ENCODE results near the gene MDM2. TPM values are rescaled to one million over a fixed set of nuclear protein-coding genes. Genes with fewer than 3 reads are reported as not detected.

Gene MDM2
- total and polyA plus RNA-seq, 9 of the 15 experiments (the other 6 are each of a cell fraction or from before 2014, with no cell fraction given), result 13.6 to 100 (median 49.0) TPM

DNA sequence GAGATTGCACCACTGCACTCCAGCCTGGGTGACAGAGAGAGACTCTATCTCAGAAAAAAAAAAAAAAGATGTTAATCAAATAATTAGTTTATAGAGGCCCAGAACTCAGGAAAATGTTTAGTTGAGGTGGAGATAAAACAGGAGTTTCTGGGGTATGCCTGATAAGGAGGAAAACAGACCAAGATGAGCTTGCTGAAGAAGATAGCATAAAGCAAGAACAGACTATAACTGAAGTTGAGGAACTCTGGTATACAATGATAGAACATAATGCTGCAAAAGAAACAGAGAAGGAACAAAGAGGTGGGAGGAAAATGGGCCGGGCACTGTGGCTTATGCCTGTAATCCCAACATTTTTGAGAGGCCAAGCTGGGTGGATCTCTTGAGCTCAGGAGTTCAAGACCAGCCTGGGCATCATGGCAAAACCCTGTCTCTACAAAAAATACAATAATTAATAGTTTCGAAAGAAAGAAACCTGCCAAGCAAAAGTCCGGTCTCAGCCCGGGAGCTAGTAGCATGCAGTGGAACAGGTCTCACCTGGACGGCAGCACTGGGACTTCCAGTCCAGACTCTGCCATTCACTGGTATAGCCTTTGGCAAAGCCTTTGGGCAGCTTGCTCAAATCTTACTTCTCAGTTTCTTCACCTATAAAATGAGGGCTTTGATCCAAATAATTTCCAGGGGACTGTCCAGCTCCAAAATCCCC is 36.6 kb upstream of the MDM2 start (continued):
- TF ChIP-seq, protein P1, sequence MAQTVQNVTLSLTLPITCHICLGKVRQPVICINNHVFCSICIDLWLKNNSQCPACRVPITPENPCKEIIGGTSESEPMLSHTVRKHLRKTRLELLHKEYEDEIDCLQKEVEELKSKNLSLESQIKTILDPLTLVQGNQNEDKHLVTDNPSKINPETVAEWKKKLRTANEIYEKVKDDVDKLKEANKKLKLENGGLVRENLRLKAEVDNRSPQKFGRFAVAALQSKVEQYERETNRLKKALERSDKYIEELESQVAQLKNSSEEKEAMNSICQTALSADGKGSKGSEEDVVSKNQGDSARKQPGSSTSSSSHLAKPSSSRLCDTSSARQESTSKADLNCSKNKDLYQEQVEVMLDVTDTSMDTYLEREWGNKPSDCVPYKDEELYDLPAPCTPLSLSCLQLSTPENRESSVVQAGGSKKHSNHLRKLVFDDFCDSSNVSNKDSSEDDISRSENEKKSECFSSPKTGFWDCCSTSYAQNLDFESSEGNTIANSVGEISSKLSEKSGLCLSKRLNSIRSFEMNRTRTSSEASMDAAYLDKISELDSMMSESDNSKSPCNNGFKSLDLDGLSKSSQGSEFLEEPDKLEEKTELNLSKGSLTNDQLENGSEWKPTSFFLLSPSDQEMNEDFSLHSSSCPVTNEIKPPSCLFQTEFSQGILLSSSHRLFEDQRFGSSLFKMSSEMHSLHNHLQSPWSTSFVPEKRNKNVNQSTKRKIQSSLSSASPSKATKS (CRISPR knock-in tag; IDR thresholded peaks at IDR 0.05), result no peak
- TF ChIP-seq SMARCA4 (IDR thresholded peaks at IDR 0.05) (peak; percentile 71), TRIM24 (IDR thresholded peaks at IDR 0.05) (peak; percentile 45 to 69; a peak in 2 of 4 replicates), ZNF175 (CRISPR knock-in tag; IDR thresholded peaks at IDR 0.05; ENCODE audit: low read depth) (no peak), MTA2 (IDR thresholded peaks at IDR 0.05; ENCODE audit: low read depth) (peak; percentile 77), HNRNPLL (IDR thresholded peaks at IDR 0.05; ENCODE audit: low read depth, low read length, poor library complexity, severe bottlenecking) (no peak), RCOR1 (IDR thresholded peaks at IDR 0.05; ENCODE audit: borderline replicate concordance in 1 of 2, low read depth in 2 of 2, low read length in 2 of 2) (peak in 1 of 2 experiments; percentile 65; a peak in 1 of 4 replicates), CBX5 (IDR thresholded peaks at IDR 0.05; ENCODE audit: borderline replicate concordance, low read depth) (no peak), CHD4 (IDR thresholded peaks at IDR 0.05; ENCODE audit: insufficient read depth, insufficient replicate concordance, low read depth, low read length, poor library complexity, severe bottlenecking) (no peak), KLF16 (IDR thresholded peaks at IDR 0.05) (peak; percentile 78), KLF1 (tag; IDR thresholded peaks at IDR 0.05) (no peak), CTBP1 (IDR thresholded peaks at IDR 0.05; ENCODE audit: borderline replicate concordance) (peak; percentile 50), POLR2AphosphoS2 (IDR thresholded peaks at IDR 0.05; ENCODE audit: low read length) (no peak), TAL1 (IDR thresholded peaks at IDR 0.05) (peak; percentile 88), ZNF316 (IDR thresholded peaks at IDR 0.05) (no peak), ZNF263 (CRISPR knock-in tag; IDR thresholded peaks at IDR 0.05; ENCODE audit: borderline replicate concordance) (no peak), PRPF4 (IDR thresholded peaks at IDR 0.05; ENCODE audit: insufficient read depth, low read depth, low read length, poor library complexity, severe bottlenecking) (no peak), CBFA2T2 (conservative IDR thresholded peaks at IDR 0.05) (peak; percentile 87), HDAC2 (IDR thresholded peaks at IDR 0.05) (peak; percentile 49; the same call in 1 of the 2 replicates), NCOA6 (IDR thresholded peaks at IDR 0.05) (no peak)
- TF ChIP-seq, protein P2, sequence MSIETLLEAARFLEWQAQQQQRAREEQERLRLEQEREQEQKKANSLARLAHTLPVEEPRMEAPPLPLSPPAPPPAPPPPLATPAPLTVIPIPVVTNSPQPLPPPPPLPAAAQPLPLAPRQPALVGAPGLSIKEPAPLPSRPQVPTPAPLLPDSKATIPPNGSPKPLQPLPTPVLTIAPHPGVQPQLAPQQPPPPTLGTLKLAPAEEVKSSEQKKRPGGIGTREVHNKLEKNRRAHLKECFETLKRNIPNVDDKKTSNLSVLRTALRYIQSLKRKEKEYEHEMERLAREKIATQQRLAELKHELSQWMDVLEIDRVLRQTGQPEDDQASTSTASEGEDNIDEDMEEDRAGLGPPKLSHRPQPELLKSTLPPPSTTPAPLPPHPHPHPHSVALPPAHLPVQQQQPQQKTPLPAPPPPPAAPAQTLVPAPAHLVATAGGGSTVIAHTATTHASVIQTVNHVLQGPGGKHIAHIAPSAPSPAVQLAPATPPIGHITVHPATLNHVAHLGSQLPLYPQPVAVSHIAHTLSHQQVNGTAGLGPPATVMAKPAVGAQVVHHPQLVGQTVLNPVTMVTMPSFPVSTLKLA (conservative IDR thresholded peaks at IDR 0.05), result no peak
- TF ChIP-seq, protein P3, sequence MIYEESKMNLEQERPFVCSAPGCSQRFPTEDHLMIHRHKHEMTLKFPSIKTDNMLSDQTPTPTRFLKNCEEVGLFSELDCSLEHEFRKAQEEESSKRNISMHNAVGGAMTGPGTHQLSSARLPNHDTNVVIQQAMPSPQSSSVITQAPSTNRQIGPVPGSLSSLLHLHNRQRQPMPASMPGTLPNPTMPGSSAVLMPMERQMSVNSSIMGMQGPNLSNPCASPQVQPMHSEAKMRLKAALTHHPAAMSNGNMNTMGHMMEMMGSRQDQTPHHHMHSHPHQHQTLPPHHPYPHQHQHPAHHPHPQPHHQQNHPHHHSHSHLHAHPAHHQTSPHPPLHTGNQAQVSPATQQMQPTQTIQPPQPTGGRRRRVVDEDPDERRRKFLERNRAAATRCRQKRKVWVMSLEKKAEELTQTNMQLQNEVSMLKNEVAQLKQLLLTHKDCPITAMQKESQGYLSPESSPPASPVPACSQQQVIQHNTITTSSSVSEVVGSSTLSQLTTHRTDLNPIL (CRISPR knock-in tag; IDR thresholded peaks at IDR 0.05), result no peak
- TF ChIP-seq, protein P4, sequence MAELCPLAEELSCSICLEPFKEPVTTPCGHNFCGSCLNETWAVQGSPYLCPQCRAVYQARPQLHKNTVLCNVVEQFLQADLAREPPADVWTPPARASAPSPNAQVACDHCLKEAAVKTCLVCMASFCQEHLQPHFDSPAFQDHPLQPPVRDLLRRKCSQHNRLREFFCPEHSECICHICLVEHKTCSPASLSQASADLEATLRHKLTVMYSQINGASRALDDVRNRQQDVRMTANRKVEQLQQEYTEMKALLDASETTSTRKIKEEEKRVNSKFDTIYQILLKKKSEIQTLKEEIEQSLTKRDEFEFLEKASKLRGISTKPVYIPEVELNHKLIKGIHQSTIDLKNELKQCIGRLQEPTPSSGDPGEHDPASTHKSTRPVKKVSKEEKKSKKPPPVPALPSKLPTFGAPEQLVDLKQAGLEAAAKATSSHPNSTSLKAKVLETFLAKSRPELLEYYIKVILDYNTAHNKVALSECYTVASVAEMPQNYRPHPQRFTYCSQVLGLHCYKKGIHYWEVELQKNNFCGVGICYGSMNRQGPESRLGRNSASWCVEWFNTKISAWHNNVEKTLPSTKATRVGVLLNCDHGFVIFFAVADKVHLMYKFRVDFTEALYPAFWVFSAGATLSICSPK (IDR thresholded peaks at IDR 0.05; ENCODE audit: borderline replicate concordance), result no peak

Data from K562 (cell line).